OCI-LY7 (cell line): ENCODE data around the gene FNDC3B. TPM values are rescaled to one million over a fixed set of nuclear protein-coding genes. Genes with fewer than 3 reads are reported as not detected.
A peak's percentile ranks its signal among the peaks of the same experiment; 100 is the strongest.

Experiments
- BruUV-seq: library from RNA; stranded (reverse); fragments of 400-500 nt; replicated peaks from 2 replicates; lab custom pipeline; 2021; lab: Mats Ljungman, UMichigan
- CTCF ChIA-PET: fragments of 300-600 bp; sonication (Branson Sonifier 250); formaldehyde crosslinking; loops from one replicate; lab custom pipeline; 2022; ENCODE audit warnings: antibody characterized with exemption; ENCODE audit not compliant: unreplicated experiment; lab: Charles Lee
- POLR2A ChIA-PET: fragments of 300-600 bp; sonication (Branson Sonifier 250); formaldehyde crosslinking; loops from one replicate; lab custom pipeline; 2022; ENCODE audit warnings: antibody characterized with exemption; lab: Charles Lee
- DNase-seq: peaks from one replicate; pipeline ENCODE4 v3.0.0-alpha.2; 2015; ENCODE audit warnings: low spot score
- H2AFZ ChIP-seq: fragments of 200-600 bp; sonication (generic), shearing (Covaris generic); 2 replicates; pipeline ENCODE4 v1.6.1; 2014; ENCODE audit warnings: mild to moderate bottlenecking, antibody characterized with exemption, low read length, moderate library complexity
- H3K27ac ChIP-seq: fragments of 200-600 bp; sonication (generic); 2 replicates; pipeline ENCODE4 v1.5.1; 2014; ENCODE audit warnings: mixed run types, low read depth, mild to moderate bottlenecking, moderate library complexity, low read length, inconsistent platforms; ENCODE audit not compliant: poor library complexity, severe bottlenecking
- H3K36me3 ChIP-seq: fragments of 200-600 bp; sonication (generic); 2 replicates; pipeline ENCODE4 v1.6.1; 2014; ENCODE audit warnings: mild to moderate bottlenecking, antibody characterized with exemption, low read length, moderate library complexity, mixed read lengths; ENCODE audit not compliant: insufficient read depth
- H3K4me1 ChIP-seq: fragments of 200-600 bp; sonication (generic); 2 replicates; pipeline ENCODE4 v1.5.1; 2014; ENCODE audit warnings: mild to moderate bottlenecking, low read length; ENCODE audit not compliant: insufficient read depth, poor library complexity, severe bottlenecking
- H3K4me2 ChIP-seq: fragments of 200-600 bp; sonication (generic); 2 replicates; pipeline ENCODE4 v1.6.1; 2014; ENCODE audit warnings: mild to moderate bottlenecking, low read length
- H3K4me3 ChIP-seq: fragments of 200-600 bp; sonication (generic); 2 replicates; pipeline ENCODE4 v1.5.1; 2014; ENCODE audit warnings: mild to moderate bottlenecking, low read depth, low read length; ENCODE audit not compliant: poor library complexity, severe bottlenecking
- H3K79me2 ChIP-seq: fragments of 200-600 bp; sonication (generic); 2 replicates; pipeline ENCODE4 v1.6.1; 2016; ENCODE audit warnings: low read depth, mild to moderate bottlenecking, low read length, moderate library complexity, mixed read lengths; ENCODE audit not compliant: insufficient read depth
- H3K9me2 ChIP-seq: fragments of 200-600 bp; sonication (generic); 2 replicates; pipeline ENCODE4 v1.6.1; 2016; ENCODE audit warnings: mild to moderate bottlenecking, low read length, mixed read lengths; ENCODE audit not compliant: insufficient read depth
- H3K9me3 ChIP-seq: fragments of 200-600 bp; sonication (generic); 2 replicates; pipeline ENCODE4 v1.6.1; 2014; ENCODE audit warnings: mild to moderate bottlenecking, mixed run types, low read length, mixed read lengths
- H4K20me1 ChIP-seq: fragments of 200-600 bp; sonication (generic); 2 replicates; pipeline ENCODE4 v1.6.1; 2014; ENCODE audit warnings: mild to moderate bottlenecking, antibody characterized with exemption, low read length, moderate library complexity, mixed read lengths; ENCODE audit not compliant: insufficient read depth
- EZH2phosphoT487 ChIP-seq: fragments of 200-600 bp; sonication (generic); IDR thresholded peaks from 2 replicates; pipeline ENCODE4 v1.6.1; 2018; ENCODE audit warnings: low read depth, borderline replicate concordance, mild to moderate bottlenecking, mixed run types, antibody characterized with exemption, low read length, moderate library complexity, mixed read lengths
- intact Hi-C: fragments of 100-400 bp; cut with micrococcal nuclease; formaldehyde crosslinking; loops from one replicate; pipeline ENCODE4 v1.10.0; 2022; ENCODE audit not compliant: unreplicated experiment
- total RNA-seq, 2 experiments: library from RNA; depleted of rRNA in 1 of 2; stranded (reverse); fragments of >200 nt in 1 of 2; shearing (Covaris generic) in 1 of 2; gene quantifications; 2 replicates each; pipeline ENCODE4 v1.2.3, GENCODE V29; 2014 to 2022
- TF ChIP-seq, protein P1 (sequence below): fragments of 200-600 bp; sonication (generic); conservative IDR thresholded peaks from 2 replicates; pipeline ENCODE4 v1.5.1; 2014; ENCODE audit warnings: mild to moderate bottlenecking, antibody characterized with exemption, low read length, moderate library complexity, mixed read lengths

FNDC3B gene
- total RNA-seq, 2 experiments from 2014 or later: 23.3 to 28.5 TPM

GRCh38 chr3:172100482-172100881 lies 61.1 kb downstream of the FNDC3B start:
- no peaks in the 10 kb centered on the region for H3K9me2 ChIP-seq
- ChIA-PET POLR2A (interaction anchor here (0.9 to 4.8 kb wide), 11 partner anchors 9 to 121 kb away, joined by 3 to 35 read pairs (median 4); no protein-coding TSS in a partner anchor), CTCF (no interaction called here)
- peak overlapping the region; percentile 96 for H3K27ac ChIP-seq
- no peaks in the 10 kb centered on the region for H3K36me3 ChIP-seq
- no peaks in the 10 kb centered on the region for H3K9me3 ChIP-seq
- TF ChIP-seq, protein P1, sequence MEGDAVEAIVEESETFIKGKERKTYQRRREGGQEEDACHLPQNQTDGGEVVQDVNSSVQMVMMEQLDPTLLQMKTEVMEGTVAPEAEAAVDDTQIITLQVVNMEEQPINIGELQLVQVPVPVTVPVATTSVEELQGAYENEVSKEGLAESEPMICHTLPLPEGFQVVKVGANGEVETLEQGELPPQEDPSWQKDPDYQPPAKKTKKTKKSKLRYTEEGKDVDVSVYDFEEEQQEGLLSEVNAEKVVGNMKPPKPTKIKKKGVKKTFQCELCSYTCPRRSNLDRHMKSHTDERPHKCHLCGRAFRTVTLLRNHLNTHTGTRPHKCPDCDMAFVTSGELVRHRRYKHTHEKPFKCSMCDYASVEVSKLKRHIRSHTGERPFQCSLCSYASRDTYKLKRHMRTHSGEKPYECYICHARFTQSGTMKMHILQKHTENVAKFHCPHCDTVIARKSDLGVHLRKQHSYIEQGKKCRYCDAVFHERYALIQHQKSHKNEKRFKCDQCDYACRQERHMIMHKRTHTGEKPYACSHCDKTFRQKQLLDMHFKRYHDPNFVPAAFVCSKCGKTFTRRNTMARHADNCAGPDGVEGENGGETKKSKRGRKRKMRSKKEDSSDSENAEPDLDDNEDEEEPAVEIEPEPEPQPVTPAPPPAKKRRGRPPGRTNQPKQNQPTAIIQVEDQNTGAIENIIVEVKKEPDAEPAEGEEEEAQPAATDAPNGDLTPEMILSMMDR: no peak
- TF ChIP-seq EZH2phosphoT487: peak; percentile 27; the same call in 1 of the 2 replicates
- intact Hi-C loops: loop anchor here (1.0 to 5.0 kb wide), 2 partner anchors 38 to 123 kb away; no protein-coding TSS in a partner anchor
- H3K4me3 ChIP-seq: peak overlapping the region; percentile 53
- no peaks in the 10 kb centered on the region for H4K20me1 ChIP-seq
- DNase-seq: peak; percentile 63
- no peak overlapping the region for H2AFZ ChIP-seq
- no TSS peak for BruUV-seq
- peak overlapping the region; percentile 83 for H3K4me2 ChIP-seq
- H3K4me1 ChIP-seq: peaks cover 97% of the 10 kb centered on the region
- H3K79me2 ChIP-seq: peaks cover 65% of the 10 kb centered on the region; the same call in 1 of the 2 replicates

GRCh38 chr3:172101107-172101506 lies 61.7 kb downstream of the FNDC3B start:
- no peak overlapping the region for H2AFZ ChIP-seq
- H4K20me1 ChIP-seq: 0 out of 2 replicates have a peak, but pooled peaks cover 2% of the 10 kb centered on the region
- H3K9me2 ChIP-seq: no peaks in the 10 kb centered on the region
- intact Hi-C loops: loop anchor here (1.0 to 5.0 kb wide), 2 partner anchors 62 to 124 kb away; partner anchors contain the start of gene FNDC3B
- peak overlapping the region; percentile 53 for H3K4me3 ChIP-seq
- TF ChIP-seq, protein P1: no peak
- TF ChIP-seq EZH2phosphoT487: no peak
- peak overlapping the region; percentile 96 for H3K27ac ChIP-seq
- peak overlapping the region; percentile 83 for H3K4me2 ChIP-seq
- ChIA-PET CTCF (interaction anchor here (1.2 kb wide), 1 partner anchor 59 kb away, joined by 4 read pairs; no protein-coding TSS in a partner anchor), POLR2A (interaction anchor here (0.7 to 4.8 kb wide), 19 partner anchors 9 to 121 kb away, joined by 3 to 35 read pairs (median 6); partner anchors contain the start of gene FNDC3B)
- H3K36me3 ChIP-seq: no peaks in the 10 kb centered on the region
- DNase-seq: peak; percentile 92
- peaks cover 97% of the 10 kb centered on the region for H3K4me1 ChIP-seq
- no peaks in the 10 kb centered on the region for H3K9me3 ChIP-seq
- H3K79me2 ChIP-seq: peaks cover 65% of the 10 kb centered on the region; the same call in 1 of the 2 replicates
- no TSS peak for BruUV-seq
